GM21526 (cell line): ENCODE data around the gene AUTS2.

Source experiments
- ATAC-seq: cut with Tn5 transposase; IDR thresholded peaks from one replicate; pipeline ENCODE4 v1.9.1; 2021; ENCODE audit warnings: moderate library complexity; ENCODE audit not compliant: unreplicated experiment, low FRiP score

AUTS2 gene

GRCh38 chr7:70416347-70416985 is 818.2 kb downstream of the AUTS2 start:
- no peak for ATAC-seq

GRCh38 chr7:70416986-70417655 is 818.8 kb downstream of the AUTS2 start:
- ATAC-seq, result no peak

- ATAC-seq, result no peak
These were observed 821.5 kb downstream of the AUTS2 start for GRCh38 chr7:70419526-70420380.

- ATAC-seq, result no peak
These were observed 822.0 kb downstream of the AUTS2 start for GRCh38 chr7:70420381-70420662.

GRCh38 chr7:70421319-70421718 is 823.0 kb downstream of the AUTS2 start:
- no peak for ATAC-seq

- ATAC-seq, result peak; percentile 92
These were observed 828.1 kb downstream of the AUTS2 start for GRCh38 chr7:70426249-70426880.

GRCh38 chr7:70432567-70433001 is 834.3 kb downstream of the AUTS2 start:
- no peak for ATAC-seq

- ATAC-seq, result no peak
These were observed 836.1 kb downstream of the AUTS2 start for GRCh38 chr7:70434376-70434775.

GRCh38 chr7:70434821-70435220 is 836.5 kb downstream of the AUTS2 start:
- ATAC-seq, result no peak

GRCh38 chr7:70435634-70436033 is 837.4 kb downstream of the AUTS2 start:
- ATAC-seq, result no peak

GRCh38 chr7:70436790-70437350 is 838.6 kb downstream of the AUTS2 start:
- no peak for ATAC-seq

- ATAC-seq, result no peak
These were observed 841.4 kb downstream of the AUTS2 start for GRCh38 chr7:70439651-70440050.

- no peak for ATAC-seq
These were observed 848.3 kb downstream of the AUTS2 start for GRCh38 chr7:70446448-70447143.

- ATAC-seq, result no peak
These were observed 850.1 kb downstream of the AUTS2 start for GRCh38 chr7:70448312-70448906.

- ATAC-seq, result no peak
These were observed 852.5 kb downstream of the AUTS2 start for GRCh38 chr7:70450731-70451130.

- peak; percentile 18 for ATAC-seq
These were observed 857.6 kb downstream of the AUTS2 start for GRCh38 chr7:70455925-70456324.

- peak; percentile 56 for ATAC-seq
These were observed 858.4 kb downstream of the AUTS2 start for GRCh38 chr7:70456719-70457118.

GRCh38 chr7:70457482-70457881 is 859.2 kb downstream of the AUTS2 start:
- ATAC-seq, result no peak

GRCh38 chr7:70457883-70458680 is 859.8 kb downstream of the AUTS2 start:
- ATAC-seq, result no peak
